PC-3 (cell line): ENCODE data around the gene CELSR2. TPM values are rescaled to one million over a fixed set of nuclear protein-coding genes. Genes with fewer than 3 reads are reported as not detected.

Experiments
- ATAC-seq: fragments of 200-7000 bp; cut with Tn5 transposase; 2 replicates; pipeline ENCODE4 v1.9.1; 2020; ENCODE audit warnings: mild to moderate bottlenecking, moderate library complexity
- BruUV-seq: library from RNA; stranded (reverse); fragments of 400-500 nt; replicated peaks from 2 replicates; lab custom pipeline; 2021; lab: Mats Ljungman, UMichigan
- CTCF ChIA-PET: fragments of 300-600 bp; sonication (Branson Sonifier 250); formaldehyde crosslinking; loops from one replicate; lab custom pipeline; 2022; ENCODE audit warnings: antibody characterized with exemption; lab: Charles Lee
- POLR2A ChIA-PET: fragments of 300-600 bp; sonication (Branson Sonifier 250); formaldehyde crosslinking; loops from one replicate; lab custom pipeline; 2022; ENCODE audit warnings: antibody characterized with exemption; ENCODE audit not compliant: unreplicated experiment; lab: Charles Lee
- DNase-seq: peaks from one replicate; pipeline ENCODE4 v3.0.0-alpha.2; 2015
- H2AFZ ChIP-seq: fragments of 300-600 bp; sonication (generic); 2 replicates; pipeline ENCODE4 v1.6.0; 2016; ENCODE audit warnings: antibody characterized with exemption, low read length
- H3F3A ChIP-seq: fragments of 300-600 bp; sonication (generic); one replicate; pipeline ENCODE4 v1.6.0; 2017; ENCODE audit warnings: antibody characterized with exemption, low read length, control low read depth, mild to moderate bottlenecking; ENCODE audit not compliant: unreplicated experiment
- H3K27ac ChIP-seq: fragments of 300-600 bp; sonication (generic); 2 replicates; pipeline ENCODE4 v1.5.1; 2016; ENCODE audit warnings: mild to moderate bottlenecking, low read length
- H3K27me3 ChIP-seq: fragments of 300-600 bp; sonication (generic); 2 replicates; pipeline ENCODE4 v1.6.1; 2016; ENCODE audit warnings: low read length, mixed read lengths
- H3K36me3 ChIP-seq: fragments of 300-600 bp; sonication (generic); 2 replicates; pipeline ENCODE4 v1.6.1; 2016; ENCODE audit warnings: low read depth, mixed run types, low read length, mixed read lengths
- H3K4me1 ChIP-seq: fragments of 300-600 bp; sonication (generic); 2 replicates; pipeline ENCODE4 v1.5.1; 2016; ENCODE audit warnings: low read length; ENCODE audit not compliant: insufficient read depth
- H3K4me2 ChIP-seq: fragments of 300-600 bp; sonication (generic); 2 replicates; pipeline ENCODE4 v1.6.0; 2016; ENCODE audit warnings: low read length
- H3K4me3 ChIP-seq: fragments of 300-600 bp; sonication (generic); 2 replicates; pipeline ENCODE4 v1.5.1; 2016; ENCODE audit warnings: mild to moderate bottlenecking, low read length, mixed read lengths
- H3K79me2 ChIP-seq: fragments of 300-600 bp; sonication (generic); 2 replicates; pipeline ENCODE4 v1.6.1; 2017; ENCODE audit warnings: low read length, mixed read lengths
- H3K9ac ChIP-seq: fragments of 300-600 bp; sonication (generic); 2 replicates; pipeline ENCODE4 v1.6.0; 2016; ENCODE audit warnings: mild to moderate bottlenecking, low read length
- H3K9me2 ChIP-seq: fragments of 300-600 bp; sonication (generic); replicated peaks from 2 replicates; pipeline ENCODE4 v1.6.1; 2016; ENCODE audit warnings: mixed run types, low read length, mixed read lengths
- H3K9me3 ChIP-seq: fragments of 300-600 bp; sonication (generic); 2 replicates; pipeline ENCODE4 v1.6.1; 2016; ENCODE audit warnings: low read length, mixed read lengths
- H4K20me1 ChIP-seq: fragments of 300-600 bp; sonication (generic); 2 replicates; pipeline ENCODE4 v1.6.1; 2016; ENCODE audit warnings: low read length, mixed read lengths
- CTCF ChIP-seq: fragments of 300-600 bp; sonication (generic); conservative IDR thresholded peaks from 2 replicates; pipeline ENCODE4 v1.5.1; 2017; ENCODE audit warnings: antibody characterized with exemption, low read depth, mild to moderate bottlenecking, low read length
- EZH2 ChIP-seq: fragments of 300-600 bp; sonication (generic); IDR thresholded peaks from one replicate; pipeline ENCODE4 v1.6.1; 2017; ENCODE audit warnings: antibody characterized with exemption, mild to moderate bottlenecking, low read length; ENCODE audit not compliant: unreplicated experiment
- EZH2phosphoT487 ChIP-seq: fragments of 300-600 bp; sonication (generic); IDR thresholded peaks from 2 replicates; pipeline ENCODE4 v1.6.1; 2018; ENCODE audit warnings: mild to moderate bottlenecking, antibody characterized with exemption, low read length, borderline replicate concordance
- intact Hi-C: fragments of 100-400 bp; cut with micrococcal nuclease; formaldehyde crosslinking; loops from 2 replicates; pipeline ENCODE4 v1.9.0; 2023
- total RNA-seq: library from RNA; depleted of rRNA; stranded (reverse); fragments of >200 nt; gene quantifications from 2 replicates; pipeline ENCODE4 v1.2.3, GENCODE V29; 2014

The CELSR2 gene
- total RNA-seq, 1 experiment from 2014 or later: 3.6 TPM

DNA sequence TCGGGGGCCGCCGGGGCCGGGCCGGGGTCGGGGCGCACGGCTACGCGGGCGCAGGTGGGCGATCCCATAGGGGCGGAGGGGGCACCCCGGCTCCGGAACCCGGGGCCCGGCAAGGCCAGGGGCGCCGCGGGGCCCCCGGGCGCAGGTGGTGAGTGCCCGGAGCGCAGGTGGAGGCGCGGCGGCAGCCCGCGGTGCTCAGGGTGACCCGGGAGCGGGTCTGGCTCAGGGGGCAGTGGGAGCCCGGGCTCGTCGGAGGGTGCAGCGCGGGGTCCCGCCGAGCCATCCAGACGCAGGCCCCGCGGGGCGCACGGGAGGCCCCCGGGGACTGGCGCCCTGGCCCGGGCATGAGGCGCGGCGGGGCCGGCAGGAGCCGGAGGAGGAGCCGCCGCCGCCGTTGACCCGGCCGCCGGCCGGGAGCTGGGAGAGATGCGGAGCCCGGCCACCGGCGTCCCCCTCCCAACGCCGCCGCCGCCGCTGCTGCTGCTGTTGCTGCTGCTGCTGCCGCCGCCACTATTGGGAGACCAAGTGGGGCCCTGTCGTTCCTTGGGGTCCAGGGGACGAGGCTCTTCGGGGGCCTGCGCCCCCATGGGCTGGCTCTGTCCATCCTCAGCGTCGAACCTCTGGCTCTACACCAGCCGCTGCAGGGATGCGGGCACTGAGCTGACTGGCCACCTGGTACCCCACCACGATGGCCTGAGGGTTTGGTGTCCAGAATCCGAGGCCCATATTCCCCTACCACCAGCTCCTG is 489 bp downstream of the CELSR2 start:
- POLR2A ChIA-PET: no interaction called here
- no peak overlapping the region for H3K27ac ChIP-seq
- no peaks in the 10 kb centered on the region for H3F3A ChIP-seq
- peak overlapping the region; percentile 83 for H3K4me2 ChIP-seq
- DNase-seq (no peak), ATAC-seq (peak; percentile 49)
- TF ChIP-seq EZH2 (no peak), CTCF (no peak), EZH2phosphoT487 (no peak)
- H3K36me3 ChIP-seq: no peaks in the 10 kb centered on the region
- BruUV-seq: no TSS peak
- peaks cover 8% of the 10 kb centered on the region; the same call in 1 of the 2 replicates for H3K4me1 ChIP-seq
- peak overlapping the region; percentile 35; the same call in 1 of the 2 replicates for H2AFZ ChIP-seq
- H3K9me2 ChIP-seq: no peaks in the 10 kb centered on the region
- CTCF ChIA-PET: no interaction called here
- peak overlapping the region; percentile 58 for H3K4me3 ChIP-seq
- no peaks in the 10 kb centered on the region for H3K9me3 ChIP-seq
- intact Hi-C loops: loop anchor here (1.0 kb wide), 1 partner anchor 9 kb away; no protein-coding TSS in a partner anchor
- no peak overlapping the region for H3K9ac ChIP-seq
- no peaks in the 10 kb centered on the region for H3K27me3 ChIP-seq
- no peaks in the 10 kb centered on the region for H4K20me1 ChIP-seq
- no peaks in the 10 kb centered on the region for H3K79me2 ChIP-seq

DNA sequence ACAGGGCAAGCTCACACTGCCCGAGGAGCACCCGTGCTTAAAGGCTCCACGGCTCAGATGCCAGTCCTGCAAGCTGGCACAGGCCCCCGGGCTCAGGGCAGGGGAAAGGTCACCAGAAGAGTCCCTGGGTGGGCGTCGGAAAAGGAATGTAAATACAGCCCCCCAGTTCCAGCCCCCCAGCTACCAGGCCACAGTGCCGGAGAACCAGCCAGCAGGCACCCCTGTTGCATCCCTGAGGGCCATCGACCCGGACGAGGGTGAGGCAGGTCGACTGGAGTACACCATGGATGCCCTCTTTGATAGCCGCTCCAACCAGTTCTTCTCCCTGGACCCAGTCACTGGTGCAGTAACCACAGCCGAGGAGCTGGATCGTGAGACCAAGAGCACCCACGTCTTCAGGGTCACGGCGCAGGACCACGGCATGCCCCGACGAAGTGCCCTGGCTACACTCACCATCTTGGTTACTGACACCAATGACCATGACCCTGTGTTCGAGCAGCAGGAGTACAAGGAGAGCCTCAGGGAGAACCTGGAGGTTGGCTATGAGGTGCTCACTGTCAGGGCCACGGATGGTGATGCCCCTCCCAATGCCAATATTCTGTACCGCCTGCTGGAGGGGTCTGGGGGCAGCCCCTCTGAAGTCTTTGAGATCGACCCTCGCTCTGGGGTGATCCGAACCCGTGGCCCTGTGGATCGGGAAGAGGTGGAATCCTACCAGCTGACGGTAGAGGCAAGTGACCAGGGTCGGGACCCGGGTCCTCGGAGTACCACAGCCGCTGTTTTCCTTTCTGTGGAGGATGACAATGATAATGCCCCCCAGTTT is 1.3 kb downstream of the CELSR2 start:
- no TSS peak for BruUV-seq
- no peak for DNase-seq
- intact Hi-C loops: no loop called here
- CTCF ChIA-PET: no interaction called here
- Histone ChIP-seq H3K4me2 (peak overlapping the region; percentile 83), H3F3A (no peaks in the 10 kb centered on the region), H3K27ac (no peak overlapping the region), H3K36me3 (no peaks in the 10 kb centered on the region), H3K4me3 (peak overlapping the region; percentile 58), H3K79me2 (no peaks in the 10 kb centered on the region), H3K9me3 (no peaks in the 10 kb centered on the region), H3K27me3 (no peaks in the 10 kb centered on the region), H3K4me1 (peaks cover 8% of the 10 kb centered on the region; the same call in 1 of the 2 replicates), H4K20me1 (no peaks in the 10 kb centered on the region), H2AFZ (no peak overlapping the region), H3K9ac (no peak overlapping the region), H3K9me2 (no peaks in the 10 kb centered on the region)
- TF ChIP-seq EZH2phosphoT487 (no peak), CTCF (no peak), EZH2 (no peak)
- POLR2A ChIA-PET: no interaction called here
- no peak for ATAC-seq
